OCI-LY7 (cell line): ENCODE measurements around the gene SPCS2. TPM values are rescaled to one million over a fixed set of nuclear protein-coding genes. Genes with fewer than 3 reads are reported as not detected.
"Not testable (repeated sequence)": the region's sequence is repeated elsewhere in the genome, so short reads cannot be mapped to it uniquely, and the experiment has no call there.

ENCODE experiments used
- BruUV-seq: library from RNA; stranded (reverse); fragments of 400-500 nt; replicated peaks from 2 replicates; lab custom pipeline; 2021; lab: Mats Ljungman, UMichigan
- CTCF ChIA-PET: fragments of 300-600 bp; sonication (Branson Sonifier 250); formaldehyde crosslinking; loops from one replicate; lab custom pipeline; 2022; ENCODE audit warnings: antibody characterized with exemption; ENCODE audit not compliant: unreplicated experiment; lab: Charles Lee
- POLR2A ChIA-PET: fragments of 300-600 bp; sonication (Branson Sonifier 250); formaldehyde crosslinking; loops from one replicate; lab custom pipeline; 2022; ENCODE audit warnings: antibody characterized with exemption; lab: Charles Lee
- DNase-seq: peaks from one replicate; pipeline ENCODE4 v3.0.0-alpha.2; 2015; ENCODE audit warnings: low spot score
- H2AFZ ChIP-seq: fragments of 200-600 bp; sonication (generic), shearing (Covaris generic); 2 replicates; pipeline ENCODE4 v1.6.1; 2014; ENCODE audit warnings: mild to moderate bottlenecking, antibody characterized with exemption, low read length, moderate library complexity
- H3K27ac ChIP-seq: fragments of 200-600 bp; sonication (generic); 2 replicates; pipeline ENCODE4 v1.5.1; 2014; ENCODE audit warnings: mixed run types, low read depth, mild to moderate bottlenecking, moderate library complexity, low read length, inconsistent platforms; ENCODE audit not compliant: poor library complexity, severe bottlenecking
- H3K36me3 ChIP-seq: fragments of 200-600 bp; sonication (generic); 2 replicates; pipeline ENCODE4 v1.6.1; 2014; ENCODE audit warnings: mild to moderate bottlenecking, antibody characterized with exemption, low read length, moderate library complexity, mixed read lengths; ENCODE audit not compliant: insufficient read depth
- H3K4me1 ChIP-seq: fragments of 200-600 bp; sonication (generic); 2 replicates; pipeline ENCODE4 v1.5.1; 2014; ENCODE audit warnings: mild to moderate bottlenecking, low read length; ENCODE audit not compliant: insufficient read depth, poor library complexity, severe bottlenecking
- H3K4me2 ChIP-seq: fragments of 200-600 bp; sonication (generic); 2 replicates; pipeline ENCODE4 v1.6.1; 2014; ENCODE audit warnings: mild to moderate bottlenecking, low read length
- H3K4me3 ChIP-seq: fragments of 200-600 bp; sonication (generic); 2 replicates; pipeline ENCODE4 v1.5.1; 2014; ENCODE audit warnings: mild to moderate bottlenecking, low read depth, low read length; ENCODE audit not compliant: poor library complexity, severe bottlenecking
- H3K79me2 ChIP-seq: fragments of 200-600 bp; sonication (generic); 2 replicates; pipeline ENCODE4 v1.6.1; 2016; ENCODE audit warnings: low read depth, mild to moderate bottlenecking, low read length, moderate library complexity, mixed read lengths; ENCODE audit not compliant: insufficient read depth
- H3K9me2 ChIP-seq: fragments of 200-600 bp; sonication (generic); 2 replicates; pipeline ENCODE4 v1.6.1; 2016; ENCODE audit warnings: mild to moderate bottlenecking, low read length, mixed read lengths; ENCODE audit not compliant: insufficient read depth
- H3K9me3 ChIP-seq: fragments of 200-600 bp; sonication (generic); 2 replicates; pipeline ENCODE4 v1.6.1; 2014; ENCODE audit warnings: mild to moderate bottlenecking, mixed run types, low read length, mixed read lengths
- H4K20me1 ChIP-seq: fragments of 200-600 bp; sonication (generic); 2 replicates; pipeline ENCODE4 v1.6.1; 2014; ENCODE audit warnings: mild to moderate bottlenecking, antibody characterized with exemption, low read length, moderate library complexity, mixed read lengths; ENCODE audit not compliant: insufficient read depth
- CTCF ChIP-seq: fragments of 200-600 bp; sonication (generic); conservative IDR thresholded peaks from 2 replicates; pipeline ENCODE4 v1.5.1; 2014; ENCODE audit warnings: mild to moderate bottlenecking, antibody characterized with exemption, low read length, moderate library complexity, mixed read lengths
- EZH2phosphoT487 ChIP-seq: fragments of 200-600 bp; sonication (generic); IDR thresholded peaks from 2 replicates; pipeline ENCODE4 v1.6.1; 2018; ENCODE audit warnings: low read depth, borderline replicate concordance, mild to moderate bottlenecking, mixed run types, antibody characterized with exemption, low read length, moderate library complexity, mixed read lengths
- intact Hi-C: fragments of 100-400 bp; cut with micrococcal nuclease; formaldehyde crosslinking; loops from one replicate; pipeline ENCODE4 v1.10.0; 2022; ENCODE audit not compliant: unreplicated experiment
- total RNA-seq, 2 experiments: library from RNA; depleted of rRNA in 1 of 2; stranded (reverse); fragments of >200 nt in 1 of 2; shearing (Covaris generic) in 1 of 2; gene quantifications; 2 replicates each; pipeline ENCODE4 v1.2.3, GENCODE V29; 2014 to 2022

SPCS2 gene
- total RNA-seq, 2 experiments from 2014 or later = 39.6 to 212 TPM

DNA sequence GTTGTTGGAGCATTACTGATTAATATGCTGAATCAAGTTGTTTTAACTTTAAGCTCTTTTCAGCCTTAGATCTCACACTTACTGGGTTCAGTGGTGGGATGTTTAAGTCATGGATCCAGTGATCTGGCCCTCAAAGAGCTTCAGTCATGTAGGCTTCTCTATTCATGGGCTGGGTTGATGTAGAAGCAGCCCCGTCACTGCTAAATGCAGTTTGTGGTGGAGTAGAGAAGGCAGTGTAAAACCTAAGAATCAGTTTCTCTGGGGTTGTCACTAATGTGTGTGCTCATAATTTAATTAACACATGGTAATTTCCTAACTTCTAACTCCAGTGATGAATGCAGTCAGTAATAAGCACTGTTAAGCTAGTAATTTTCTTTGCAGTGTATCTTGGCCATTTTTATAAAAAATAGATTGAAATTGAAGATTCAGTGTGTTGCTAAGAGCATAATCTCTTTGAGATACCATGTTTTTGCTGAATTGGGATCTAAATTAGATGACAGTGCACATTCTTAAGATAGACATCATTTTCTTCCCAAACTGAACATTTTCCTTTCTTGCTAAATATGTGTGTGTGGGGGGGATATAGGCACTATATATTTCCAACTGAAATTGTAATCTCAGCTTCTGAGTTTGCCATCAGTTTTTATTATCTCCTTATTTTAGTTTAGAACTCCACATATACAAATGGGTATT is 9.0 kb downstream of the SPCS2 start:
- ChIA-PET POLR2A (no interaction called here), CTCF (no interaction called here)
- Histone ChIP-seq H2AFZ (no peak overlapping the region), H3K9me2 (no peaks in the 10 kb centered on the region), H3K4me1 (peaks cover 18% of the 10 kb centered on the region), H3K4me3 (no peak overlapping the region), H3K4me2 (no peak overlapping the region), H4K20me1 (peaks cover 38% of the 10 kb centered on the region), H3K79me2 (peaks cover 100% of the 10 kb centered on the region), H3K36me3 (peaks cover 96% of the 10 kb centered on the region), H3K27ac (no peak overlapping the region), H3K9me3 (no peaks in the 10 kb centered on the region; the same call in 1 of the 2 replicates)
- no peak for TF ChIP-seq EZH2phosphoT487
- TF ChIP-seq CTCF = no peak
- intact Hi-C loops = no loop called here
- no peak for DNase-seq
- BruUV-seq = no TSS peak

GRCh38 chr11:74960128-74960527 is 11.1 kb downstream of the SPCS2 start:
- intact Hi-C loops, BruUV-seq, H2AFZ ChIP-seq, CTCF ChIA-PET, H3K9me3 ChIP-seq, DNase-seq, H3K9me2 ChIP-seq, H3K4me1 ChIP-seq, H3K4me3 ChIP-seq, H3K4me2 ChIP-seq, H3K27ac ChIP-seq: not testable (repeated sequence)
- POLR2A ChIA-PET = interaction anchor here (0.6 to 1.4 kb wide), 5 partner anchors 10 to 999 kb away, joined by 3 to 5 read pairs (median 4); no protein-coding TSS in a partner anchor
- peaks cover 30% of the 10 kb centered on the region for H4K20me1 ChIP-seq
- peaks cover 100% of the 10 kb centered on the region for H3K79me2 ChIP-seq
- H3K36me3 ChIP-seq = peaks cover 95% of the 10 kb centered on the region

DNA sequence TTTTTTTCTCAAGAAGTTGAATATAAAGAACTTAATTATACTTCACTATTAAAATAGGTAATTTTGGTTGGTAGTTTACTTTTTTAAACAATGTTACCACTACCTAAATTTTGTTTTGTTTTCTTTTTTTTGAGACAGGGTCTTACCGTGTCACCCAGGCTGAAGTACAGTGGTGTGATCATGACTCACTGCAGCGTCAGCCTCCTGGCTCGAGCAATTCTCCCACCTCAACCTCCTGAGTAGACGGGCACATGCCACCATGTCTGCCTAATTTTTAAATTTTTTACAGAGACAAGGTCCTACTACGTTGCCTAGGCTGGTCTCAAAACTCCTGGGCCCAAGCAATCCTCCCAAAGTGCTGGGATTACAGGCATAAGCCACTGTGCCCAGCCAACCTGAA is 17.6 kb downstream of the SPCS2 start:
- H3K4me2 ChIP-seq = no peak overlapping the region
- ChIA-PET POLR2A (interaction anchor here (1.0 to 1.6 kb wide), 2 partner anchors 9 to 22 kb away, joined by 6 read pairs; partner anchors contain the start of gene NEU3), CTCF (no interaction called here)
- no peak overlapping the region for H2AFZ ChIP-seq
- H3K9me2 ChIP-seq = no peaks in the 10 kb centered on the region
- H3K9me3 ChIP-seq = no peaks in the 10 kb centered on the region
- peaks cover 7% of the 10 kb centered on the region for H3K4me1 ChIP-seq
- H4K20me1 ChIP-seq = peaks cover 21% of the 10 kb centered on the region
- DNase-seq = no peak
- no TSS peak for BruUV-seq
- no peak overlapping the region for H3K4me3 ChIP-seq
- H3K36me3 ChIP-seq = peaks cover 96% of the 10 kb centered on the region
- peaks cover 63% of the 10 kb centered on the region for H3K79me2 ChIP-seq
- no peak overlapping the region for H3K27ac ChIP-seq
- TF ChIP-seq EZH2phosphoT487 (no peak), CTCF (no peak)
- intact Hi-C loops = no loop called here
